GM12878 (cell line): ENCODE data around the gene GADD45A. TPM values are rescaled to one million over a fixed set of nuclear protein-coding genes. Genes with fewer than 3 reads are reported as not detected.
"Not testable (repeated sequence)": the region's sequence is repeated elsewhere in the genome, so short reads cannot be mapped to it uniquely, and the experiment has no call there.

Experiments
- ATAC-seq: fragments of 200-7000 bp; cut with Tn5 transposase; 3 replicates; pipeline ENCODE4 v1.9.1; 2020; ENCODE audit warnings: mild to moderate bottlenecking, moderate library complexity
- BruUV-seq: library from RNA; stranded (reverse); fragments of 400-500 nt; replicated peaks from 2 replicates; lab custom pipeline; 2021; lab: Mats Ljungman, UMichigan
- CTCF ChIA-PET: fragments of 300-600 bp; sonication (Branson Sonifier 250); formaldehyde crosslinking; extraction: SDS; loops from one replicate; lab custom pipeline; 2021; ENCODE audit warnings: inconsistent platforms; lab: Yijun Ruan, JAX
- POLR2A ChIA-PET: fragments of 350-600 bp; formaldehyde crosslinking; extraction: SDS; loops from one replicate; lab custom pipeline; 2021; ENCODE audit warnings: inconsistent platforms; lab: Charles Lee
- RAD21 ChIA-PET: fragments of 300-600 bp; sonication (Branson Sonifier 250); formaldehyde crosslinking; loops from one replicate; lab custom pipeline; 2023; ENCODE audit warnings: antibody characterized with exemption; ENCODE audit not compliant: unreplicated experiment; lab: Charles Lee
- SMC1A ChIA-PET: fragments of 300-600 bp; sonication (Branson Sonifier 250); formaldehyde crosslinking; loops from one replicate; lab custom pipeline; 2023; ENCODE audit not compliant: unreplicated experiment, uncharacterized antibody; lab: Charles Lee
- DNase-seq: peaks from one replicate; pipeline ENCODE4 v3.0.0-alpha.2; 2011; ENCODE audit warnings: low read depth, low spot score
- FAIRE-seq: peaks from 3 replicates; lab custom pipeline; 2011; peaks lifted over from hg19 to GRCh38; lab: Jason Lieb, UNC
- H2AFZ ChIP-seq: 2 replicates; pipeline ENCODE4 v1.6.0; 2011; ENCODE audit warnings: low read depth, low read length, control low read depth; ENCODE audit not compliant: control insufficient read depth
- H3K27ac ChIP-seq: 2 replicates; pipeline ENCODE4 v1.5.1; 2011; ENCODE audit warnings: control low read depth; ENCODE audit not compliant: control insufficient read depth, insufficient read depth
- H3K27me3 ChIP-seq, 2 experiments: replicated peaks in 1 of 2; 2 replicates each; pipeline versions ENCODE4 v1.6.0 to v1.6.1; 2011; ENCODE audit warnings: low read length in 1 of 2; ENCODE audit not compliant: control insufficient read depth in 2 of 2, insufficient read depth in 2 of 2
- H3K36me3 ChIP-seq, 2 experiments: 2 replicates each; pipeline ENCODE4 v1.5.1; 2011; ENCODE audit warnings: low read length in 1 of 2; ENCODE audit not compliant: control insufficient read depth in 2 of 2, insufficient read depth in 2 of 2
- H3K4me1 ChIP-seq: 2 replicates; pipeline ENCODE4 v1.6.1; 2011; ENCODE audit warnings: mild to moderate bottlenecking, low read length, moderate library complexity, mixed read lengths; ENCODE audit not compliant: control insufficient read depth, insufficient read depth
- H3K4me2 ChIP-seq: 2 replicates; pipeline ENCODE4 v1.6.0; 2011; ENCODE audit warnings: control low read depth; ENCODE audit not compliant: control insufficient read depth, insufficient read depth
- H3K4me3 ChIP-seq: fragments of 200-600 bp; sonication (generic); 2 replicates; pipeline ENCODE4 v1.5.1; 2016
- H3K79me2 ChIP-seq: 2 replicates; pipeline ENCODE4 v1.6.0; 2011; ENCODE audit warnings: low read length; ENCODE audit not compliant: control insufficient read depth, insufficient read depth
- H3K9ac ChIP-seq: 2 replicates; pipeline ENCODE4 v1.8.0; 2011; ENCODE audit warnings: low read length, control low read depth, mixed read lengths; ENCODE audit not compliant: control insufficient read depth, insufficient read depth
- H3K9me3 ChIP-seq: replicated peaks from 3 replicates; pipeline ENCODE4 v1.5.1; 2011; ENCODE audit warnings: mild to moderate bottlenecking, low read length; ENCODE audit not compliant: control insufficient read depth, insufficient read depth
- H4K20me1 ChIP-seq: 2 replicates; pipeline ENCODE4 v1.6.0; 2011; ENCODE audit not compliant: control insufficient read depth, insufficient read depth
- GATAD2B ChIP-seq: fragments of 450-650 bp; conservative IDR thresholded peaks from 2 replicates; pipeline ENCODE4 v1.6.1; 2017; ENCODE audit warnings: low read depth, mild to moderate bottlenecking, moderate library complexity
- MYC ChIP-seq: IDR thresholded peaks from 2 replicates; pipeline ENCODE4 v1.6.1; 2011; ENCODE audit warnings: mild to moderate bottlenecking, low read length, moderate library complexity, inconsistent platforms; ENCODE audit not compliant: insufficient read depth, insufficient replicate concordance, insufficient read length, severe bottlenecking
- SIX5 ChIP-seq: IDR thresholded peaks from 2 replicates; pipeline ENCODE4 v1.6.1; 2011; ENCODE audit warnings: mild to moderate bottlenecking, low read depth, low read length, moderate library complexity; ENCODE audit not compliant: severe bottlenecking
- ZSCAN29 ChIP-seq: fragments of 450-650 bp; IDR thresholded peaks from 2 replicates; pipeline ENCODE4 v1.6.1; 2017; ENCODE audit warnings: mild to moderate bottlenecking, moderate library complexity
- WGBS: methylation state at CpG from one replicate; pipeline ENCODE4 v1.1.6; 2016; ENCODE audit warnings: low lambda C conversion rate; ENCODE audit not compliant: insufficient replicate concordance, insufficient coverage; ENCODE audit errors: missing lambda C conversion rate; 5-methylcytosine and 5-hydroxymethylcytosine counted together
- in situ Hi-C: fragments of 300-500 bp; cut with MboI; formaldehyde crosslinking; loops from 9 replicates; pipeline ENCODE4 v1.14.3; 2018; ENCODE audit warnings: mixed read lengths
- intact Hi-C: fragments of 100-400 bp; cut with micrococcal nuclease; formaldehyde crosslinking; loops from one replicate; pipeline ENCODE4 v1.14.2; 2022; ENCODE audit not compliant: unreplicated experiment
- polyA plus RNA-seq, 11 experiments: library from polyadenylated mRNA; depleted of rRNA in 4 of 11; unstranded in 6 of 11; stranded (reverse) in 5 of 11; fragments of >200 nt; fragmentation: Nextera tagmentation in 4 of 11; fragmentation: Illumina TruSeq in 1 of 11; extraction: Ambion mirVana in 4 of 11; extraction: Trizol in 1 of 11; gene quantifications; 1 replicate in 1 of 11; 2 replicates in 10 of 11; pipeline versions ENCODE4 v1.2.1 to v1.2.3, GENCODE V29; 2011 to 2016; ENCODE audit warnings: inconsistent platforms in 2 of 11, missing spikeins in 2 of 11, low read depth in 1 of 11
- total RNA-seq, 4 experiments: library from RNA; depleted of rRNA in 3 of 4; stranded (reverse); fragments of >200 nt in 3 of 4; fragmentation: Illumina TruSeq in 1 of 4; extraction: Trizol in 1 of 4; gene quantifications; 2 replicates each; pipeline versions ENCODE4 v1.2.1 to v1.2.3, GENCODE V29; 2013 to 2021
- TF ChIP-seq, protein P1 (sequence below): IDR thresholded peaks from 2 replicates; pipeline ENCODE4 v1.6.1; 2012; ENCODE audit warnings: improper control_type of control experiment, low read depth, low read length; ENCODE audit not compliant: insufficient replicate concordance

GADD45A gene
- total and polyA plus RNA-seq, 10 of the 15 experiments (the other 5 are each of a cell fraction or from before 2014, with no cell fraction given): 4.7 to 48.9 (median 18.5) TPM

DNA sequence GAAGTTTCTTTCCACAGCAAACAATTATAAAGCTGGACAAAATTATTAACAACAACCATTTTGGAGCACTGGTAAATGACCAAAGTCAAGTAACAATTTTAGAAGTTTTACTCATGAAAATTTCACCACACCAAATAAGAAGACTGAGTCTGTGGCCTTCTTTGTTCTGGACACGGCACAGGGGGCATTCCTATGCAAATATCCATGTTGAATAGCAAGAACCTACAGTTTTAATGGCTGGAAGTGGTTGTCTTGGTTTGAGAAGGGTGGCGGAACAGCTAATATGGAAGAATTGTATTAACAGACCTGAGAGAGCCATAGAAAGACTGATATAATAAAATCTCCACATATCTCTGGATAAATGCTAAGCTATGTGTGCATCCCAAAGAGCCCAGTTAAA is 29.4 kb upstream of the GADD45A start:
- no peaks in the 10 kb centered on the region for H4K20me1 ChIP-seq
- ChIA-PET CTCF (interaction anchor here (0.6 to 1.3 kb wide), 3 partner anchors 15 to 95 kb away, joined by 3 to 6 read pairs (median 3); no protein-coding TSS in a partner anchor), POLR2A (no interaction called here)
- no peak overlapping the region for H3K9ac ChIP-seq
- BruUV-seq: no TSS peak
- FAIRE-seq (no peak), ATAC-seq (no peak), DNase-seq (no peak)
- H3K4me2 ChIP-seq: no peak overlapping the region
- no peak overlapping the region for H3K4me3 ChIP-seq
- H3K27me3 ChIP-seq: no peaks in the 10 kb centered on the region; a peak in 1 of 4 replicates
- no peak overlapping the region for H3K27ac ChIP-seq
- intact Hi-C loops: no loop called here
- TF ChIP-seq, protein P1, sequence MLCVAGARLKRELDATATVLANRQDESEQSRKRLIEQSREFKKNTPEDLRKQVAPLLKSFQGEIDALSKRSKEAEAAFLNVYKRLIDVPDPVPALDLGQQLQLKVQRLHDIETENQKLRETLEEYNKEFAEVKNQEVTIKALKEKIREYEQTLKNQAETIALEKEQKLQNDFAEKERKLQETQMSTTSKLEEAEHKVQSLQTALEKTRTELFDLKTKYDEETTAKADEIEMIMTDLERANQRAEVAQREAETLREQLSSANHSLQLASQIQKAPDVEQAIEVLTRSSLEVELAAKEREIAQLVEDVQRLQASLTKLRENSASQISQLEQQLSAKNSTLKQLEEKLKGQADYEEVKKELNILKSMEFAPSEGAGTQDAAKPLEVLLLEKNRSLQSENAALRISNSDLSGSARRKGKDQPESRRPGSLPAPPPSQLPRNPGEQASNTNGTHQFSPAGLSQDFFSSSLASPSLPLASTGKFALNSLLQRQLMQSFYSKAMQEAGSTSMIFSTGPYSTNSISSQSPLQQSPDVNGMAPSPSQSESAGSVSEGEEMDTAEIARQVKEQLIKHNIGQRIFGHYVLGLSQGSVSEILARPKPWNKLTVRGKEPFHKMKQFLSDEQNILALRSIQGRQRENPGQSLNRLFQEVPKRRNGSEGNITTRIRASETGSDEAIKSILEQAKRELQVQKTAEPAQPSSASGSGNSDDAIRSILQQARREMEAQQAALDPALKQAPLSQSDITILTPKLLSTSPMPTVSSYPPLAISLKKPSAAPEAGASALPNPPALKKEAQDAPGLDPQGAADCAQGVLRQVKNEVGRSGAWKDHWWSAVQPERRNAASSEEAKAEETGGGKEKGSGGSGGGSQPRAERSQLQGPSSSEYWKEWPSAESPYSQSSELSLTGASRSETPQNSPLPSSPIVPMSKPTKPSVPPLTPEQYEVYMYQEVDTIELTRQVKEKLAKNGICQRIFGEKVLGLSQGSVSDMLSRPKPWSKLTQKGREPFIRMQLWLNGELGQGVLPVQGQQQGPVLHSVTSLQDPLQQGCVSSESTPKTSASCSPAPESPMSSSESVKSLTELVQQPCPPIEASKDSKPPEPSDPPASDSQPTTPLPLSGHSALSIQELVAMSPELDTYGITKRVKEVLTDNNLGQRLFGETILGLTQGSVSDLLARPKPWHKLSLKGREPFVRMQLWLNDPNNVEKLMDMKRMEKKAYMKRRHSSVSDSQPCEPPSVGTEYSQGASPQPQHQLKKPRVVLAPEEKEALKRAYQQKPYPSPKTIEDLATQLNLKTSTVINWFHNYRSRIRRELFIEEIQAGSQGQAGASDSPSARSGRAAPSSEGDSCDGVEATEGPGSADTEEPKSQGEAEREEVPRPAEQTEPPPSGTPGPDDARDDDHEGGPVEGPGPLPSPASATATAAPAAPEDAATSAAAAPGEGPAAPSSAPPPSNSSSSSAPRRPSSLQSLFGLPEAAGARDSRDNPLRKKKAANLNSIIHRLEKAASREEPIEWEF: no peak
- TF ChIP-seq ZSCAN29 (no peak), SIX5 (no peak), GATAD2B (no peak), MYC (no peak)
- TF ChIP-seq, all 136 proteins: peak for 0
- 50% methylated on average over 2 of the region's 2 CpGs for WGBS
- Histone ChIP-seq H3K36me3 (no peaks in the 10 kb centered on the region), H3K9me3 (no peaks in the 10 kb centered on the region), H2AFZ (no peak overlapping the region), H3K79me2 (no peaks in the 10 kb centered on the region), H3K4me1 (no peaks in the 10 kb centered on the region)
- in situ Hi-C loops: no loop called here
- ChIA-PET SMC1A (interaction anchor here (0.7 to 1.4 kb wide), 2 partner anchors 21 to 105 kb away, joined by 3 to 4 read pairs; no protein-coding TSS in a partner anchor), RAD21 (no interaction called here)

DNA sequence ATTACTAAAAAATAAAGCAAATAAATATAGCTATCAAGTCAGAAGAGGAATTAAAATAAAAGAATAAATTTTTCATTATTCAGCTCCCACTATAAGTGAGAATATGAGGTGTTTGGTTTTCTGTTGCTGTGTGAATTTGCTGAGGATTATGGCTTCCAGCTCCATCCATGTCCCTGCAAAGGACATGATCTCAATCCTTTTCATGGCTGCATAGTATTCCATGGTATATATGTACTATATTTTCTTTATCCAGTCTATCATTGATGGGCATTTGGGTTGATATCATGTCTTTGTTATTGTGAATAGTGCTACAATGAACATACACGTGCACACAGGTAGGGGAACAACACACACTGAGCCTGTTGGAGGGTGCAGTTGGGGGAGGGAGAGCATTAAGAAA is 27.8 kb upstream of the GADD45A start:
- CTCF ChIA-PET: interaction anchor here (0.9 kb wide), 1 partner anchor 122 kb away, joined by 6 read pairs; no protein-coding TSS in a partner anchor

More for the DNA sequence above, 27.8 kb upstream of the GADD45A start:
- H3K4me2 ChIP-seq, H3K4me3 ChIP-seq, H3K36me3 ChIP-seq, intact Hi-C loops, BruUV-seq, FAIRE-seq, H2AFZ ChIP-seq, H3K4me1 ChIP-seq, H3K79me2 ChIP-seq, DNase-seq, POLR2A ChIA-PET, in situ Hi-C loops, RAD21 ChIA-PET, ATAC-seq, H3K27ac ChIP-seq, H3K9me3 ChIP-seq, H3K27me3 ChIP-seq, H4K20me1 ChIP-seq, H3K9ac ChIP-seq: not testable (repeated sequence)
- SMC1A ChIA-PET: interaction anchor here (0.8 to 1.8 kb wide), 3 partner anchors 13 to 103 kb away, joined by 3 to 5 read pairs (median 3); no protein-coding TSS in a partner anchor
- WGBS: 33% methylated on average over 1 of the region's 1 CpG
